ENCODE results near the gene WNT3A. TPM values are rescaled to one million over a fixed set of nuclear protein-coding genes. Genes with fewer than 3 reads are reported as not detected.

Gene WNT3A
- polyA plus RNA-seq, 3 donors: not detected

- no peak for TF ChIP-seq CTCF (IDR thresholded peaks at IDR 0.05)
These were observed 6.5 kb downstream of the WNT3A start for GRCh38 chr1:228013131-228013934.

GRCh38 chr1:228013935-228014930 lies 7.4 kb downstream of the WNT3A start:
- no peaks in the 10 kb centered on the region for H3K4me1 Mint-ChIP-seq
- H3K79me2 ChIP-seq (ENCODE audit: insufficient read depth, low read length): no peaks in the 10 kb centered on the region
- no peak overlapping the region for H3K27ac ChIP-seq (ENCODE audit: low read depth in 1 of 2, low read length in 2 of 2)
- no peaks in the 10 kb centered on the region for H3K9me3 Mint-ChIP-seq
- no peak for DNase-seq
- no peak for TF ChIP-seq CTCF (IDR thresholded peaks at IDR 0.05)
- H3K27me3 ChIP-seq (ENCODE audit: control insufficient read depth in 2 of 2, insufficient read depth in 2 of 2, low read length in 2 of 2): peaks cover 0 to 8% of the 10 kb centered on the region in 2 donors
- H3K4me2 ChIP-seq (replicated peaks; ENCODE audit: extremely low read depth, low read length, poor library complexity, severe bottlenecking): no peak overlapping the region
- no peaks in the 10 kb centered on the region for H4K20me1 ChIP-seq (ENCODE audit: insufficient read depth, low read length)
- H3K4me3 ChIP-seq (replicated peaks in 1 of 3; ENCODE audit: low read depth in 2 of 3, low read length in 3 of 3): no peak overlapping the region
- H3K36me3 ChIP-seq (replicated peaks in 1 of 2; ENCODE audit: control insufficient read depth in 1 of 2, insufficient read depth in 2 of 2, low read length in 2 of 2): no peaks in the 10 kb centered on the region
- H3K9ac ChIP-seq (ENCODE audit: insufficient read depth, low read length, poor library complexity, severe bottlenecking): no peak overlapping the region
- 65% methylated on average over 16 of the region's 21 CpGs for WGBS (ENCODE audit: insufficient coverage)
- no peaks in the 10 kb centered on the region for H3K9me3 ChIP-seq (replicated peaks in 1 of 2; ENCODE audit: control insufficient read depth in 1 of 2, insufficient read depth in 1 of 2, low read length in 2 of 2)
- intact Hi-C loops (cut with micrococcal nuclease): no loop called here
- H3K27me3 Mint-ChIP-seq (ENCODE audit: low read depth in 3 of 3): peaks cover 7 to 20% (median 11%) of the 10 kb centered on the region in 3 donors
- H3K27ac Mint-ChIP-seq: no peak overlapping the region
- H2AFZ ChIP-seq (ENCODE audit: insufficient read depth, low read depth, low read length, poor library complexity, severe bottlenecking): no peak overlapping the region
- H3K4me1 ChIP-seq (ENCODE audit: control insufficient read depth in 1 of 2, insufficient read depth in 2 of 2, low read length in 2 of 2): no peaks in the 10 kb centered on the region
- no peak overlapping the region for H3K4me3 Mint-ChIP-seq
- H3K36me3 Mint-ChIP-seq: no peaks in the 10 kb centered on the region

More at GRCh38 chr1:228013131-228013934, 6.5 kb downstream of the WNT3A start:
- Mint-ChIP-seq H3K27ac (no peak overlapping the region), H3K9me3 (no peaks in the 10 kb centered on the region), H3K4me1 (no peaks in the 10 kb centered on the region), H3K27me3 (ENCODE audit: low read depth in 3 of 3) (peaks cover 15 to 29% (median 19%) of the 10 kb centered on the region in 3 donors), H3K4me3 (peak overlapping the region in 1 of 2 donors; percentile 2), H3K36me3 (no peaks in the 10 kb centered on the region)
- Histone ChIP-seq H2AFZ (ENCODE audit: insufficient read depth, low read depth, low read length, poor library complexity, severe bottlenecking) (no peak overlapping the region), H3K27ac (ENCODE audit: low read depth in 1 of 2, low read length in 2 of 2) (no peak overlapping the region), H3K36me3 (replicated peaks in 1 of 2; ENCODE audit: control insufficient read depth in 1 of 2, insufficient read depth in 2 of 2, low read length in 2 of 2) (no peaks in the 10 kb centered on the region), H3K79me2 (ENCODE audit: insufficient read depth, low read length) (no peaks in the 10 kb centered on the region), H3K4me3 (replicated peaks in 1 of 3; ENCODE audit: low read depth in 2 of 3, low read length in 3 of 3) (no peak overlapping the region), H3K4me2 (replicated peaks; ENCODE audit: extremely low read depth, low read length, poor library complexity, severe bottlenecking) (no peak overlapping the region), H3K4me1 (ENCODE audit: control insufficient read depth in 1 of 2, insufficient read depth in 2 of 2, low read length in 2 of 2) (no peaks in the 10 kb centered on the region), H3K27me3 (ENCODE audit: control insufficient read depth in 2 of 2, insufficient read depth in 2 of 2, low read length in 2 of 2) (peaks cover 3 to 17% of the 10 kb centered on the region in 2 donors), H3K9me3 (replicated peaks in 1 of 2; ENCODE audit: control insufficient read depth in 1 of 2, insufficient read depth in 1 of 2, low read length in 2 of 2) (no peaks in the 10 kb centered on the region), H4K20me1 (ENCODE audit: insufficient read depth, low read length) (no peaks in the 10 kb centered on the region), H3K9ac (ENCODE audit: insufficient read depth, low read length, poor library complexity, severe bottlenecking) (no peak overlapping the region)
- DNase-seq: no peak
- 89% methylated on average over 20 of the region's 24 CpGs for WGBS (ENCODE audit: insufficient coverage)
- intact Hi-C loops (cut with micrococcal nuclease): no loop called here
